GM18861 (cell line): ENCODE results near the gene FAM241B.

ENCODE experiments used
- ATAC-seq: cut with Tn5 transposase; IDR thresholded peaks from one replicate; pipeline ENCODE4 v1.9.1; 2021; ENCODE audit not compliant: unreplicated experiment

Gene FAM241B

GRCh38 chr10:69633673-69634635 lies 3.9 kb downstream of the FAM241B start:
- ATAC-seq: no peak

GRCh38 chr10:69634759-69635425 lies 4.8 kb downstream of the FAM241B start:
- no peak for ATAC-seq

- ATAC-seq: no peak
Observed at GRCh38 chr10:69635428-69636272, 5.6 kb downstream of the FAM241B start.

GRCh38 chr10:69636273-69636575 lies 6.2 kb downstream of the FAM241B start:
- no peak for ATAC-seq

- ATAC-seq: no peak
Observed at GRCh38 chr10:69636626-69637605, 6.9 kb downstream of the FAM241B start.

DNA sequence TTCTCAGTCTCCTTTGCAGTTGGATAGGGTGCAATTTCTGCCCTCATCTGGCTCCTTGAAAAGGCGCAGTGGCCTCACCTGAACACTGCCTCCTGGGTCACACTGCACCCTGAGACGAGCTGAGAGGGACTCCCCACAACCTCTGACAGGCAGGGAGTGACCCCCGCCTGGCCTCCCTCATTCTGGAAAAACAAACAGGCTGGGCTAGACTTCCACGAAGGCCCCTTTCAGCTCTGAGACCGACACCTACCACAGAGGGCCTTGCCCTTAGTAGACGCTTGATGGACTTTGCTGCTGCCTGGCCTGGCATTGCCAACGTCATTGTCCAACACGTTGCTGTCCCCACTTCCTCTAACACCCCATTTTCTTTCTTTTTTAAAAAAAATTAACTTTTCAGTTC lies 8.6 kb downstream of the FAM241B start:
- no peak for ATAC-seq

GRCh38 chr10:69639291-69640195 lies 9.5 kb downstream of the FAM241B start:
- ATAC-seq: no peak

GRCh38 chr10:69640196-69640980 lies 10.3 kb downstream of the FAM241B start:
- ATAC-seq: no peak

- ATAC-seq: no peak
Observed at GRCh38 chr10:69641261-69641980, 11.4 kb downstream of the FAM241B start.

GRCh38 chr10:69642747-69643146 lies 12.7 kb downstream of the FAM241B start:
- no peak for ATAC-seq

GRCh38 chr10:69643779-69644657 lies 14.0 kb downstream of the FAM241B start:
- no peak for ATAC-seq

GRCh38 chr10:69644658-69645295 lies 14.7 kb downstream of the FAM241B start:
- ATAC-seq: no peak

DNA sequence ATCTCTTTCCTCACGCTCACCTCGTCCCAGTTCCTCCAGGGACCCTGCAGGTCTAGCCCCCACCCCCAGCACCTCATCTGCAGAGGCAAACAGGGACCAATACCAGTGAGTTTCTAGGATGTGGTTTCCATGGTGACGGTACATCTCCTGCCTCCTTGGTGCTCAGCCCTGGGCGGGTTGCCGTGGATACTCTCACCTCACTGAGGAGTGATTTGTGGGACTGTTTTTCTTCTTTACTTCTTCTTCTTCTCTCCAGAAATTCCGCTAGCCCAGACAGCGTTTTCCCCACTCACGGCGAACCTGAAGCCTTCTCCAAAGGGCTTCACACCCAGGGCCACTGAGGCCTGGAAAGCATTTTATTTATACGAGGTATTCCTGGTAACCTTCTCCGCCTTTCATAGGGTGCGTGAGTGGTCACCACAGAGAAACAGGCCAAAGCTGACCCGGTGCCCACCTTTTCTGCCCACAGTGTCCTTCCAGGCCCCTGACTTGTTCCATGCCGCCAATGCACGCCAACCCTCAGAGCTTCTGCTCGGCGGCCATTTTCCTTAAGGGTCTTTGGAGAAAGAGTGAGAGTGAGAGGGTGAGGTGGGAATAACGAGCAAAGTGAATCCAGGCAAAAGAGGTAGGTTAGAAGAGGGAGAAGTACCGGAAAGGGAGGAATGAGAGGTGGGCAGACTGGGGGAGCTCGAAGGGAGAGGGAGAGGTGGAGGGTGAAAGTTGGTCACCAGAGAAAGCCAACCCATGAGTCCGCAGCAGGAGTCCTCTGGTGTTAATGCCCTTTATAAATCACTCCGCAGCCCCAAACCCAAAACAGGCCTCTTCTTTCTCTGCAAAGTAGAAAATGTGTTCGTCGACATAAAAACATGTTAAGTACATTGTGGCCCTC lies 15.5 kb downstream of the FAM241B start:
- no peak for ATAC-seq

GRCh38 chr10:69646185-69647060 lies 16.4 kb downstream of the FAM241B start:
- no peak for ATAC-seq
